Endometrial microvascular endothelial cells (primary cell): ENCODE data around the gene CPVL. TPM values are rescaled to one million over a fixed set of nuclear protein-coding genes. Genes with fewer than 3 reads are reported as not detected.

Source experiments
- in situ Hi-C: cut with HindIII; loops from 2 replicates; pipeline ENCODE4 v1.10.0; 2017; ENCODE audit warnings: low sequenced_read_pairs, low pct_unique_long_range_greater_than_20kb; ENCODE audit errors: inconsistent ontology term
- total RNA-seq: library from RNA; depleted of rRNA; stranded (reverse); fragments of >200 nt; gene quantifications from one replicate; pipeline ENCODE4 v1.2.3, GENCODE V29; 2015; ENCODE audit errors: inconsistent ontology term

The CPVL gene
- total RNA-seq, 1 donor from 2014 or later: not detected

- in situ Hi-C loops: no loop called here
Observed at GRCh38 chr7:28999427-28999826, 146.9 kb downstream of the CPVL start.

GRCh38 chr7:28998105-28998504, 148.2 kb downstream of the CPVL start:
- in situ Hi-C loops: no loop called here

GRCh38 chr7:28996836-28997235, 149.5 kb downstream of the CPVL start:
- in situ Hi-C loops: no loop called here

GRCh38 chr7:28993371-28993770, 153.0 kb downstream of the CPVL start:
- in situ Hi-C loops: no loop called here

- in situ Hi-C loops: no loop called here
Observed at GRCh38 chr7:28992798-28993197, 153.5 kb downstream of the CPVL start.

GRCh38 chr7:28990200-28990960, 156.0 kb downstream of the CPVL start:
- in situ Hi-C loops: no loop called here

- in situ Hi-C loops: no loop called here
Observed at GRCh38 chr7:28989211-28989980, 156.9 kb downstream of the CPVL start.

GRCh38 chr7:28988810-28989209, 157.5 kb downstream of the CPVL start:
- in situ Hi-C loops: no loop called here

- in situ Hi-C loops: no loop called here
Observed at GRCh38 chr7:28988091-28988490, 158.2 kb downstream of the CPVL start.

- in situ Hi-C loops: no loop called here
Observed at GRCh38 chr7:28986765-28987110, 159.6 kb downstream of the CPVL start.

- in situ Hi-C loops: no loop called here
Observed at GRCh38 chr7:28986028-28986764, 160.1 kb downstream of the CPVL start.

- in situ Hi-C loops: no loop called here
Observed at GRCh38 chr7:28984631-28985030, 161.7 kb downstream of the CPVL start.

- in situ Hi-C loops: no loop called here
Observed at GRCh38 chr7:28984217-28984616, 162.1 kb downstream of the CPVL start.

GRCh38 chr7:28983396-28984190, 162.7 kb downstream of the CPVL start:
- in situ Hi-C loops: no loop called here

- in situ Hi-C loops: no loop called here
Observed at GRCh38 chr7:28981161-28981465, 165.2 kb downstream of the CPVL start.

- in situ Hi-C loops: no loop called here
Observed at GRCh38 chr7:28980451-28981160, 165.7 kb downstream of the CPVL start.

- in situ Hi-C loops: no loop called here
Observed at GRCh38 chr7:28979776-28980175, 166.6 kb downstream of the CPVL start.

GRCh38 chr7:28977881-28978280, 168.5 kb downstream of the CPVL start:
- in situ Hi-C loops: no loop called here

GRCh38 chr7:28976022-28976421, 170.3 kb downstream of the CPVL start:
- in situ Hi-C loops: no loop called here
